GM23248 (cell line): ENCODE data around the gene SLC12A9. TPM values are rescaled to one million over a fixed set of nuclear protein-coding genes. Genes with fewer than 3 reads are reported as not detected.
"Not testable (repeated sequence)": the region's sequence is repeated elsewhere in the genome, so short reads cannot be mapped to it uniquely, and the experiment has no call there.

Experiments
- DNase-seq: peaks from one replicate; pipeline ENCODE4 v3.0.0-alpha.2; 2015
- H2AFZ ChIP-seq: fragments of 200-600 bp; sonication (generic); 2 replicates; pipeline ENCODE4 v1.6.1; 2016; ENCODE audit warnings: antibody characterized with exemption
- H3F3A ChIP-seq: fragments of 200-600 bp; sonication (generic); 2 replicates; pipeline ENCODE4 v1.6.1; 2016; ENCODE audit warnings: mild to moderate bottlenecking, antibody characterized with exemption, mixed run types; ENCODE audit not compliant: insufficient read depth
- H3K27ac ChIP-seq: fragments of 200-600 bp; sonication (generic); 2 replicates; pipeline ENCODE4 v1.5.1; 2016; ENCODE audit warnings: mild to moderate bottlenecking
- H3K27me3 ChIP-seq: fragments of 200-600 bp; sonication (generic); replicated peaks from 2 replicates; pipeline ENCODE4 v1.6.1; 2016; ENCODE audit warnings: mild to moderate bottlenecking; ENCODE audit not compliant: insufficient read depth
- H3K36me3 ChIP-seq: fragments of 200-600 bp; sonication (generic); 2 replicates; pipeline ENCODE4 v1.6.1; 2016; ENCODE audit warnings: low read depth, mild to moderate bottlenecking
- H3K4me1 ChIP-seq: fragments of 200-600 bp; sonication (generic); 2 replicates; pipeline ENCODE4 v1.6.1; 2016; ENCODE audit warnings: mild to moderate bottlenecking; ENCODE audit not compliant: insufficient read depth
- H3K4me2 ChIP-seq: fragments of 200-600 bp; sonication (generic); one replicate; pipeline ENCODE4 v1.6.1; 2016; ENCODE audit warnings: mild to moderate bottlenecking; ENCODE audit not compliant: unreplicated experiment
- H3K4me3 ChIP-seq: fragments of 200-600 bp; sonication (generic); 2 replicates; pipeline ENCODE4 v1.5.1; 2016; ENCODE audit warnings: mild to moderate bottlenecking
- H3K79me2 ChIP-seq: fragments of 200-600 bp; sonication (generic); 2 replicates; pipeline ENCODE4 v1.6.1; 2016; ENCODE audit warnings: mild to moderate bottlenecking; ENCODE audit not compliant: insufficient read depth
- H3K9ac ChIP-seq: fragments of 200-600 bp; sonication (generic); 2 replicates; pipeline ENCODE4 v1.6.1; 2016; ENCODE audit warnings: mild to moderate bottlenecking
- H3K9me2 ChIP-seq: fragments of 200-600 bp; sonication (generic); 2 replicates; pipeline ENCODE4 v1.6.1; 2016; ENCODE audit warnings: mixed run types, mild to moderate bottlenecking, moderate library complexity; ENCODE audit not compliant: insufficient read depth
- H3K9me3 ChIP-seq: fragments of 200-600 bp; sonication (generic); one replicate; pipeline ENCODE4 v1.6.1; 2017; ENCODE audit warnings: low read depth
- H4K20me1 ChIP-seq: fragments of 200-600 bp; sonication (generic); 2 replicates; pipeline ENCODE4 v1.6.0; 2016; ENCODE audit not compliant: insufficient read depth
- EZH2 ChIP-seq: fragments of 200-600 bp; sonication (generic); IDR thresholded peaks from 2 replicates; pipeline ENCODE4 v1.6.1; 2018; ENCODE audit warnings: antibody characterized with exemption, mild to moderate bottlenecking; ENCODE audit not compliant: insufficient read depth, poor library complexity, severe bottlenecking
- EZH2phosphoT487 ChIP-seq: fragments of 200-600 bp; sonication (generic); IDR thresholded peaks from 2 replicates; pipeline ENCODE4 v1.6.1; 2018; ENCODE audit warnings: antibody characterized with exemption, moderate library complexity, mild to moderate bottlenecking, low read depth; ENCODE audit not compliant: insufficient read depth
- WGBS, 2 experiments: methylation state at CpG; one replicate each; pipeline ENCODE4 v1.1.6; 2015 to 2017; ENCODE audit warnings: low lambda C conversion rate in 2 of 2, low coverage in 1 of 2; ENCODE audit errors: missing lambda C conversion rate in 2 of 2; 5-methylcytosine and 5-hydroxymethylcytosine counted together
- in situ Hi-C: fragments of 300-500 bp; cut with MboI; formaldehyde crosslinking; loops from 2 replicates; pipeline ENCODE4 v1.15.0; 2020
- polyA plus RNA-seq: library from polyadenylated mRNA; unstranded; fragments of >200 nt; fragmentation: Nextera tagmentation; extraction: Ambion mirVana; gene quantifications from 2 replicates; pipeline ENCODE4 v1.2.1, GENCODE V29; 2016
- total RNA-seq: library from RNA; depleted of rRNA; stranded (reverse); fragments of >200 nt; shearing (Covaris generic); gene quantifications from 2 replicates; pipeline ENCODE4 v1.2.3, GENCODE V29; 2014

Gene SLC12A9
- total and polyA plus RNA-seq, 2 experiments from 2014 or later: 6.1 to 16.8 TPM

GRCh38 chr7:100839361-100839760 lies 13.2 kb upstream of the SLC12A9 start:
- H3K4me3 ChIP-seq: no peak overlapping the region
- no peak overlapping the region for H2AFZ ChIP-seq
- TF ChIP-seq EZH2 (no peak), EZH2phosphoT487 (no peak)
- no peaks in the 10 kb centered on the region for H3K4me1 ChIP-seq
- no peak overlapping the region for H3K9ac ChIP-seq
- no peak overlapping the region for H3K4me2 ChIP-seq
- H3F3A ChIP-seq: no peaks in the 10 kb centered on the region
- H3K9me2 ChIP-seq: no peaks in the 10 kb centered on the region
- no peak overlapping the region for H3K27ac ChIP-seq
- H3K9me3 ChIP-seq: no peaks in the 10 kb centered on the region
- no peaks in the 10 kb centered on the region for H3K79me2 ChIP-seq
- no peaks in the 10 kb centered on the region for H3K27me3 ChIP-seq
- in situ Hi-C loops: no loop called here
- DNase-seq: no peak
- H3K36me3 ChIP-seq: no peaks in the 10 kb centered on the region
- no peaks in the 10 kb centered on the region for H4K20me1 ChIP-seq
- WGBS, 2 experiments: 94 to 97% methylated on average over 18 of the region's 18 CpGs

- Histone ChIP-seq H2AFZ (no peak overlapping the region), H3K4me2 (no peak overlapping the region)
Observed at GRCh38 chr7:100840470-100841100, 11.9 kb upstream of the SLC12A9 start.

GRCh38 chr7:100847360-100847759 lies 5.2 kb upstream of the SLC12A9 start:
- DNase-seq: no peak
- H3K4me3 ChIP-seq: no peak overlapping the region
- no peak overlapping the region for H2AFZ ChIP-seq
- no peaks in the 10 kb centered on the region for H3K4me1 ChIP-seq
- no peak overlapping the region for H3K27ac ChIP-seq
- H3K36me3 ChIP-seq: no peaks in the 10 kb centered on the region
- no peaks in the 10 kb centered on the region for H3K9me3 ChIP-seq
- H4K20me1 ChIP-seq: no peaks in the 10 kb centered on the region
- no peaks in the 10 kb centered on the region for H3K27me3 ChIP-seq
- H3F3A ChIP-seq: no peaks in the 10 kb centered on the region
- H3K9me2 ChIP-seq: no peaks in the 10 kb centered on the region
- no peak overlapping the region for H3K9ac ChIP-seq
- 91 to 97% methylated on average over 4 of the region's 4 CpGs for WGBS, 2 experiments
- H3K79me2 ChIP-seq: no peaks in the 10 kb centered on the region
- in situ Hi-C loops: no loop called here
- no peak overlapping the region for H3K4me2 ChIP-seq
- TF ChIP-seq EZH2 (no peak), EZH2phosphoT487 (no peak)

More at GRCh38 chr7:100840470-100841100, 11.9 kb upstream of the SLC12A9 start:
- 78 to 80% methylated on average over 8 of the region's 8 CpGs for WGBS, 2 experiments
- Histone ChIP-seq H3K9me2 (no peaks in the 10 kb centered on the region), H3K27me3 (no peaks in the 10 kb centered on the region), H3K4me1 (no peaks in the 10 kb centered on the region), H3K9ac (no peak overlapping the region), H3K4me3 (no peak overlapping the region), H3K79me2 (no peaks in the 10 kb centered on the region), H3K27ac (no peak overlapping the region), H3K36me3 (no peaks in the 10 kb centered on the region), H4K20me1 (no peaks in the 10 kb centered on the region), H3F3A (no peaks in the 10 kb centered on the region), H3K9me3 (no peaks in the 10 kb centered on the region)
- no peak for DNase-seq
- in situ Hi-C loops: no loop called here
- TF ChIP-seq EZH2phosphoT487 (no peak), EZH2 (no peak)

GRCh38 chr7:100854146-100854895 lies 1.8 kb downstream of the SLC12A9 start:
- Histone ChIP-seq H3F3A (no peaks in the 10 kb centered on the region), H3K36me3 (no peaks in the 10 kb centered on the region), H3K27me3 (no peaks in the 10 kb centered on the region), H2AFZ (no peak overlapping the region), H3K79me2 (0 out of 2 replicates have a peak, but pooled peaks cover 3% of the 10 kb centered on the region), H3K4me1 (no peaks in the 10 kb centered on the region), H3K9me3 (no peaks in the 10 kb centered on the region), H3K9ac (no peak overlapping the region), H4K20me1 (no peaks in the 10 kb centered on the region), H3K9me2 (no peaks in the 10 kb centered on the region), H3K4me3 (no peak overlapping the region), H3K27ac (no peak overlapping the region), H3K4me2 (no peak overlapping the region)
- in situ Hi-C loops: loop anchor here (10.0 to 25.0 kb wide), 2 partner anchors 140 to 392 kb away; partner anchors contain the start of gene SPACDR
- no peak for DNase-seq
- 89 to 90% methylated on average over 14 of the region's 14 CpGs for WGBS, 2 experiments
- TF ChIP-seq EZH2: no peak
- TF ChIP-seq EZH2phosphoT487: no peak

- not testable (repeated sequence) for H3K27ac ChIP-seq, H3K4me1 ChIP-seq, H3K9me2 ChIP-seq, H4K20me1 ChIP-seq, DNase-seq, H3K4me3 ChIP-seq, H3K79me2 ChIP-seq, H3K36me3 ChIP-seq, H3K27me3 ChIP-seq, H3K9ac ChIP-seq, H2AFZ ChIP-seq, H3F3A ChIP-seq, H3K9me3 ChIP-seq, H3K4me2 ChIP-seq
- in situ Hi-C loops: loop anchor here (10.0 to 25.0 kb wide), 2 partner anchors 140 to 393 kb away; partner anchors contain the start of gene SPACDR
- WGBS, 2 experiments: 96 to 98% methylated on average over 9 of the region's 9 CpGs
Observed at GRCh38 chr7:100854899-100855298, 2.4 kb downstream of the SLC12A9 start.
